Measurements from ENCODE around the gene TSPAN18.

TSPAN18 gene

GRCh38 chr11:44829838-44830237, 103.1 kb downstream of the TSPAN18 start:
- no peak for DNase-seq

GRCh38 chr11:44831605-44832394, 105.0 kb downstream of the TSPAN18 start:
- no peak for DNase-seq

DNA sequence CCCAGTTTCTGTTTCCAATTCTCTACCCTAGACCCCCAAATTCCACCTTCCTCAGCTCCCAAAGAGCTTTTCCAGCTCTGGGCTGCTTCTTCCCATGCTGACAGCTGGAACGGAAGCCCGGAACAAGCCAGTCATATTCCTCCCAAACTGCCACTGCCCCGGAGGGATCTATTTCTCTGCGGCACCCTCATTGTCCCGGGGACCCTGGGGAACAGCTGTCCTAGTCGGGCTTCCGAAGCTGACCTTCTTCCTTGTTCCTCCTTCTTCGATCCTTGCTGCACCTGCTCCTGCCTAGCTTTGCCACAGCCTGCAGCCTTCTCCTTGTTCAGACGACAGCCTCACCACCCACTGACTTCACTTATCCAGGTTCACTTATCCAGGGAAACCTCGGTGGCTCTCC, 105.7 kb downstream of the TSPAN18 start:
- DNase-seq, result no peak

- no peak for DNase-seq
Measured at GRCh38 chr11:44833221-44833876, 106.6 kb downstream of the TSPAN18 start.

DNA sequence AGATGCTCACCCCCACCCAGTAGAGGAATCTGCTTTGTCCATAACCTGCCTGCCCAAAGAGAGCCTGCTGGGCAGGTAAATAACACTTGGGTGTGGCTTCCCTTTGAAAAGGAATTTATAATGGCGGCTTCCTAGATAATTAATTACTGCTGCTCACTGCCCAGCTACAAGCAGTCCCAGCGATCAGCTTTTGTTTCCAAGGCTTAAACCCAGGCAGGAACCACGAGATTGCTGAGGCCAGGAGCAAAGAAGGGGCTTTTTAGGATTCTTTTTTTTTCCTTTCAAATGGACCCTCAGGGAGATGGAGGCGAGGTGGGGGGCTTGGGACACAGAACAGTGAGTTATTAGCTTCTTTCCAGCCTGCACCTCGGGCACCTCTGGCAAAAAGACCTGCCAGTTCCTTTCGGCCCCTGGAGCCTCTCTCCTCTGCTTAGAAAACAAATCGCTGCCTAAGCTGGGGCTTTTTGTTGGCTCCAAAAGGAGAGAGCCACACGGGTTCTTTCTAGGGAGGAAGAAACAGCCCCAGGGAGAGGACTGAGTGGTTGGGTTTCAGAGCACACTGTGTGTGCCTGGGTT, 107.2 kb downstream of the TSPAN18 start:
- no peak for DNase-seq

GRCh38 chr11:44834846-44835245, 108.1 kb downstream of the TSPAN18 start:
- DNase-seq, result no peak

DNA sequence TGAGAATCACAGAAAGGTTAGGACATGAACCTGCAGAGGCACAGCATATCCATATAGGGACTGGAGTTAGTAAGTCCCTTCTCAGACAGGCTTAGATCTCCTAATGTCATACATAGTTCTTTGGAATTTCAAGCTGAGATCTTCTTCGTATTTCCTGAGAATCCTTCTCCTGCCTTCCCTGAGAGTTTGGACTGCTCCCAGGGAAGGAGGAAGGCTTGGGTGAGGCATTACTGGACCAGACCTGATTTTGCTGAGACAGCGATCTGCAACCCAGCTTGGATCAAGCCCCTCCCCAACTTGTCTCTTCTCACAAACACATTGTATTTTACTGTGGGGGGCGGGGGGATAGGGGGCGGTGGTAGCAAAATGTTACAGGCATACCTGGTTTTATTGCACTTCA, 108.5 kb downstream of the TSPAN18 start:
- no peak for DNase-seq

DNA sequence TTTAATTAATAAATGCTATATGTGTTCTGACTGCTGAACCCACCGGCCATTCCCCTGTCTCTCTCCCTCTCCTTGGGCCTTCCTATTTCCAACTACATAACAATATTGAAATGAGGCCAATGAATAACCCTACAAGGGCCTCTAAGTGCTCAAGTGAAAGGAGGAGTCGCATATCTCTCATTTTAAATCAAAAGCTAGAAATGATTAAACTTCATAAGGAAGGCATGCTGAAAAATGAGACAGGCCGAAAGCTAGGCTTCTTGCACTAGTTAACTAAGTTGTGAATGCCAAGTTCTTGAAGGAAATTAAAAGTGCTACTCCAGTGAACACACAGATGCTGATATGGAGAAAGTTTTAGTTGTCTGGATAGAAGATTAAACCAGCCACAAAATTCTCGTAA, 109.2 kb downstream of the TSPAN18 start:
- DNase-seq, result no peak

- DNase-seq, result no peak
Measured at GRCh38 chr11:44837661-44838060, 110.9 kb downstream of the TSPAN18 start.

DNA sequence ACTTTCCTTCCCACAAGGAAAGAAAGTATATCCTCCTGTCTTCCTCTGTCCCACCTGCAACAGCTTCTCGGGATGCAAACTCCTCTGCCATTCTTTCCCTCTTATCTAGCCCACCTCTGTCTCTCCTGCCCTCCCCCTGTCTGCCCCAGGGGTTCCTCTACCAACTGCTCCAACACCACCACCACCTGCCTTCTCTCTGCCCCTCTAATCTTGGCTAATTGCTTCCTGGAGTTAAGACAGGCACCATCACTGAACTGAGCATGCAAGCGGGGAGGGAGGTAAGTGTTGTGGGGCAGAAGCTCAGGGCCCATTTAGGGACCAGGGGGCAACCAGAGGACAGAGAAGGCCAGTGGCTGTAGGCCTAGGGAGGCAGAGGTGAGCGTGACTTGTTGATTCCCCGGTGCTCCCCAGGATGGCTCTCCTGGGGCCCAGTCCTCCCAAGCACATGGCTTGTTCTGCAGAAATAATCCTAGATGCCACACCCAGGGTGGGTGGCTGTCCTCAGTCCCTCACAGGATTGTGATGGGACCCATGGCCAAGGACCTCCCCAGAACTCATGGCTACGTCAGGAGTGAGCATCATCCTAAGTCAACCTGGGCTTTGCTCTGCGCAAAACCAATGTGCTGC, 112.8 kb downstream of the TSPAN18 start:
- no peak for DNase-seq

DNA sequence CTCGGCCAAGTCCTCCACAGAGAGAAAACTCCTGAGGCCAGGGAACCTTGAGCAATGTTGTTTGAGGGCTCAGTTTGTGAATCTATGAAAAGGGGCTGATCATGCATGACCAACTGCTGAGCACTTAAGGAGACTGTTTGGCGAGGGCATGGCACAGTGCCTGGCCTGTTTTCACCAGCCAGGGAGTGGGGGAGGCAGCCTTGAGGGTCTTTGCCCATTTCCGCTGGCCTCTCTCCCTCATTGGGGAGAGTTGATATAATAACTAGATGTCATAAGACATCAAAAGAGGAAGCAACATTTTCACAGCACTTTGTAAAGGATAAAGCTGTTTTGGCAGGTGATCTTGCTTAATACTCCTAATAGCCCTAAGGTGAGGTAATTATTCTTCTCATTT, 113.3 kb downstream of the TSPAN18 start:
- DNase-seq, result no peak

DNA sequence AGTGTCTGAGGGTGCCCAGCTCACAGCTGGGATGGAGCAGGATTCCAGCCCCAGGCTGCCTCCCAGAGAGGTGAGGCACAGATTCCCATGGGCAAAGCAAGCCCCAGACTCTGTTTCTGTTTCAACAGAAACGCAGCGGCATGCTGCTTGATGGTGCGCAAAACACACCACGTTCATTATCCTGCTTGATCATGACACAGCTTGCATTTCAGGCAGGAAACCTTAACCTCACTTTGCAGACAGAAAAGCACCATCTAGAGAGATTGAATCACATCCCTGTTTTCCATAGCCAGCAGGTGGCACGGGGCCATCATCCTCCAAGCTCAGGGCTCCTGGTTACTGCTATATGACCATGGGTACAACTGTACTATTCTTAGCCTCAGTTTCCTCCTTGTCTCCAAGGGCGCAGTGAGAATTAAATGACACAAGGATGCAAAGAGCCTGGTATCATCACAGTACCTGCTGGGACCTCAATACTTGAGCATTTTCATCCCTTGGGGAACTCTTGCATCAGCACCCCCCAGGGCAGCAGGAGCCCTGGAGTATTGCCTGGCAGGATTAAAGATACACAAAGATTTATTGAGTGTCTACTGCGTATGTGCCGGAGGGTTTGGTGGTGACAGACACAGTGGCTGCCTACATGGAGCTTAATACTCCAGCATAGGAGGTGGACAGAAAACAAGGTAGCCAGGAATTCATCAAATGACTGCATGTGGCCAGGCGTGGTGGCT, 113.9 kb downstream of the TSPAN18 start:
- DNase-seq, result no peak

GRCh38 chr11:44842220-44842619, 115.5 kb downstream of the TSPAN18 start:
- no peak for DNase-seq

GRCh38 chr11:44846852-44847251, 120.1 kb downstream of the TSPAN18 start:
- no peak for DNase-seq

DNA sequence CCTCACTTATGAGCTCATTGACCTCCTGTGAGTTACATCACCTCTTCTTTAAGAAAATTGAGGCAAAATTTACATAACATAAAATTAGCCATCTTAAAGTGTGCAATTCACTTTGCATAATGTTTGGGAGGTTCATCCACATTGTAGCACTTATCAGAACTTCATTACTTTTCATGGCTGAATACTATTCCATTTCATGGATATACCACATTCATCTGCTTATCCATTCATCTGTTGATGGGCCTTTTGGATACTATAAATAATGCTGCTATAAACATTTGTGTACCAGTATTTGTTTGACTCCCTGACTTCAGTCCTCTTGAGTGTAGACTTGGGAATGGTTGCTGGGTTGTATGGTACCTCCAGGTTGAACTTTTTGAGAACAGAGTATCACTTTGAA, 120.6 kb downstream of the TSPAN18 start:
- no peak for DNase-seq

DNA sequence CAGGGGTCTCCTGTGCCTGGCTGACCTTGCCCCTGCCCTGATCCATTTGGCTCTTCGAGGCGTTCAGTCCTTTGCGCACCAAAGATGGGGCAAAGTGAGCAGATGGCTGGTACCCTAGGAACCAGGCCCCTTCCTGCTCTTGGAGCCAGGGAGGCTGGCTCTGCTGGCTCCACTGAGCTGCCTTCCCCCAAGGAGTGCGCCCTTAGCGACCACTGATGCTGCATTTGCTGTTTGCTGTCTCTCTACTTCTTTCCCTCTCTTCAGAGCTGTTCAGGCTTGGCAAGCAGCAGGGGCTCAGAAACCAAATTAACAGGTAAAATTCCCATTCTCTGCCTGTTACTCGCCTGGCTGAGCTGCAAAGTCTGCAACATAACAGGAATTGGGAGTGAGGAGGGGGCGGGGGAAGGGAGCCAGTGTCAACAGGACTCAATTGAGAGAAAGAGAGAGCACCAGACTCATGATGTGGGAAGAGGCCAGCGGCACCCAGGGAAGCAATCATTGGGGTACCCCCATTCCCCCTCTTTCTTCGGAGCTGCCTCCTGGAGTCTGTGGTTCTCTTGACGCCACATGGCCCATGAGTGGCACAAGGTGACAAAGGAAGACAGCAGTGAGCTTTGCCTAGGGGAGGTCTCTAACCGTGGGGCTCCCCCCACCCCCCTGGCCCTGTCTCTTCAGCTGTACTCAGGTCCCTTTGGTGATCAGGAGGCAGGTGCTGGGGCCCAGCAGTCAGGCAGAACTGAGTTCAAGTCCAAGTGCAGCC, 121.6 kb downstream of the TSPAN18 start:
- DNase-seq, result no peak

- no peak for DNase-seq
Measured at GRCh38 chr11:44848963-44849350, 122.2 kb downstream of the TSPAN18 start.

DNA sequence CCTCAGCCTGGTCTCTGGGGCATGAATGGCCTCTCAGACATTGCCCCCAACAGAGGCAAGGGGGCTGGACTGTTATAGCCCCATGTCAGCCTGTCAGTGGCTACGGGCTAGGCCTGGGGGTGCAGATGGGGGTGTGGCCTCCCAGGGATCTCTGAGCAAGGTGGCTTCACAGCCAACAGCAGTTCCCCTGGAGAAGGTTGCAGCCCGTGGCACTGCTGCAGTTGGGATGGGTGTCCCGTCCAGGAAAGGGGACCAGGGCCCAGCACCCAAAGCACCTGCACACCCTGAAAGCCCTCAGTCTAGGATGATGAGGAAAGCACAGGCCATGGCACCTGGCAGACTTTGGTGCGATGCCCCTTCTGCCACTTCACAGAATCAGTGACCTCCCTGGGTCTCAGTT, 122.7 kb downstream of the TSPAN18 start:
- no peak for DNase-seq

DNA sequence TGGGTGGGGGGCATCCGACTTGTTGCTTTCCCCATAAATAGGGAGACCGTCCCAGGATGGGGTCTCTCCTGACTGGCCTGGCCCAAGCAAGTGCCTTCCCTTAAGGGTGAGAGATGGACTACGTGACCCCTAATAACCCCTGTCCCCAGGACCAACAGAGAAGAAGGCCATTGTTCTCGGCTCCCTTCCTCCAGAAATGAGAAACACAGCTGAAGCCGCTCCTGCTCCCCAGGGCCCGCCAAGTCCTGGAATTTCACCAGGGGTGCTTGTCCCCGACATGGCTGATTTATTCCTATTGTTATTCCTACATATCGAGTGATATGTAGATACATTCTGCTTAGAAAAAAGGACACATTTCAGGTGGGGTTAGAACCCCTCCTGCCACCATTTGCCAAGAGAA, 123.2 kb downstream of the TSPAN18 start:
- DNase-seq, result no peak

GRCh38 chr11:44851496-44851895, 124.7 kb downstream of the TSPAN18 start:
- DNase-seq, result no peak

- no peak for DNase-seq
Measured at GRCh38 chr11:44852159-44852747, 125.5 kb downstream of the TSPAN18 start.

- DNase-seq, result no peak
Measured at GRCh38 chr11:44852952-44853351, 126.2 kb downstream of the TSPAN18 start.
